Inflammatory macrophage treated with lipopolysaccharide for 1 hour (primary cell): ENCODE measurements around the gene RIPOR2.
A peak's percentile ranks its signal among the peaks of the same experiment; 100 is the strongest.
"Not testable (repeated sequence)": the region's sequence is repeated elsewhere in the genome, so short reads cannot be mapped to it uniquely, and the experiment has no call there.

Experiments
- DNase-seq, 2 donors: peaks; one replicate each; pipeline ENCODE4 v3.0.0-alpha.2; 2020 to 2022

Gene RIPOR2

DNA sequence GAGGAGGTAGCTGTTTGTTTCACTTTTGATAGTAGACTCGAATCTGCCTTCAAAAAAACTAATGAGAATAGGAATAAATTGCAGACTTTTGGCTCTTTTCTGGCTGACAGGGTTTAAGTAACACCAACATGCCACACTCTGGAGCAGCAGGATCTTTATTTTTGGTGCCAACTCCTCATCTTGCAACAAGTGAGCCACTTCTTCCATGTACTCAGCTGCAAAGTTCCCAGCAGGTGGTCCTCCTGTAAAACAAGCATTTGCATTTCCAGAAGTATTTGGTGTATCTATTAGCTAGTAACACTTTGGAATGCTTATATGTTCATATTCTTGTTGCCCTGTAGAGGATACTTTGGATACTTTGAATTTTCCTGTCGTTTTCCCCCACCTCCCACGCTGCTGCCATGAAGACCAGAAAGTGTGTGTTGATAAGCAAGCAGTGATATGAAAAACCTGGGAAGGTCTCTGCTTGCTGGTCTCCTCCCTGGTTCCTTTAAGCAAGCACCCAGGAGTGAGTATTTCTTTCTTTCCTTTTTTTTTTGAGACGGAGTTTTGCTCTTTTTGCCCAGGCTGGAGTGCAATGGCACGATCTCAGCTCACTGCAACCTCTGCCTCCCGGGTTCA, 138.1 kb downstream of the RIPOR2 start:
- DNase-seq: no peak

DNA sequence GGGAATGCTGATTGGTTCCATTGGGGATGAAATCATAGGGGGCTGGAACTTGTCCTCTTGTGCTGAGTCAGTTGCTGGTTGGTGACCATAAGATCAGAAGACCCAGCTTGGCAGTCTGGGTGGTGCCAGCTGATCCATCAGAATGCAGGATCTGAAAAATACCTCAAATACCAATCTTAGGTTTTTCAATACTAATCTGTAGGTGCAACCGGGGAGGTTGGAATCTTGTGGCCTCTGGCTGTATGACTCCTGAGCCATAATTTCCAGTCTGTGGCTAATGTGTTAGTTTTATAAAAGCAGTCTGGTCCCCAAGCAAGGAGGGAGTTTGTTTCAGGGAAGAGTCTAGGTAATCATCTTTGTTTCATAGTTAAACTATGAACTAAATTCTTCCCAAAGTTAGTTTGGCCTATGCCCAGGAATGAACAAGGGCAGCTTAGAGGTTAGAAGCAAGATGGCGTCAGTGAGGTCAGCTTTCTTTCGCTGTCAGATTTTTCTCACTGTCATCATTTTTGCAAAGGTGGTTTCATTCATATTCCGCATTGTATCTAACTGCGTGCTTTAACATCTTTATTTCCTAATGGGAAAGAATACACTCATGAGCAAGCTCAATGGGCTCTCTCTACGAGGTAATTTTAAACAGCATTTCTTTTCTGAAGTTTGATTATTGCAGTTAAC, 139.0 kb downstream of the RIPOR2 start:
- no peak for DNase-seq

DNA sequence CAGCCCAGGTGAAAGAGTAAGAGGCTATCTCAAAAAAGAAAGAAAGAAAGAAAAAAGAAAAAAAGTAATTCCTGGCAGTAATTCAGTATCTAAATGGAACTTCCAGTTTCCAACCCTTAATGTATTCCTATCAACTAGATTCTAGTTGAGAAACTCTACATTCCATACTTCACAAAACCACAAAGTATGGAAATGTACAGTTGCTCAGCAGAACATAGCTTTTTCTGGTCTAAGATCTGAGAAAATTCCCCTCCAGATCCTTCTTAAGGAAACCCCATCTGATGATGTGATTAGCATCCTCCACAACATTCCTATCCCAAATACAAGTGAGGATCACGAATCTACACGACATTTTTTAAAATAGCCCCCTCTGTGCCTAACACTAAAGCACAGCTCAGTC, 140.7 kb downstream of the RIPOR2 start:
- DNase-seq: no peak

DNA sequence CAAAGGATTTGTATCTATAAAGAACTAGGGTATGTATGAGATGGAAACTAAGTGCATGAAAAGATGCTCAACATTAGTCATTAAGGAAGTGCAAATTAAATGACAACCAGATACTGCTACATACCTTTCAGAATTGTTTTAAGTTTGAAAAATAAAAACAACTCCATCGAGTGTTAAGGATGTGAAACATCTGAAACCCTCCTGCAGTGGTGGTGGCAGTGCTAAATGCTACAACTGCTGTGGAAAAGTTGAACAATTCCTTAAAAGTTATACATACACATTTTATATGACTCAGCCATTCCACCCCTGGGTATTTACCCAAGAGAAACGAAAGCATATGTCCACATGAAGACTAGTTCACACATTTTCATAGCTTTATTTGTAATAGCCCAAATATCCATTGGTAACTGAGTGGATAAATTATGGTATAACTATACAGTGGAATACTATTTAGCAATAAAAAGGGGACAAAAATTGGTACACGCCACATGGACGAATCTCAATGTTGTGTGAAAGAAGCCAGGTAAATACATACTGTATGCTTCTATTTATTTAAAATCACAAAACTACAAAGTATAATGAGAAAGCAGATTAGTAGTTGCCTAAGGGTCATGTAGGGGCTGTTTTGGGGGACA, 147.6 kb downstream of the RIPOR2 start:
- DNase-seq: no peak

DNA sequence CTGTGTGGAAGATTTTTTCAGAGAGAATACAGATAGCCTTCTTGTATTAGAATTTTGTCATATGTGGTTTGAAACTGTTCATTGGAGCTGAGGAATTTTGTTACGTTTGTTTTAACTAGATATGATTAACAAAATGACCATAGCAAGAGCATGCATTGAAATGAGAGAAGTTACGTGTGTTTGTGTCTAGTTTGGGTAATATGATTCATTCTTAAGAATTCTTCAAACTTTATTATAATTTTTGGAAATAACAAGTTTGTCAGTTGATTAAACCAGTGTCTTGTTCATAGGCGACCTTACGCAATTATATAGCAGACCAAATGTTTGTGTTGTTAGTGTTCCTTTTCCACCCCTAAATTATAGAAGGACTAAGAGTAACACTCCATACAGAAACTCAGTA, 155.6 kb downstream of the RIPOR2 start:
- no peak for DNase-seq

DNA sequence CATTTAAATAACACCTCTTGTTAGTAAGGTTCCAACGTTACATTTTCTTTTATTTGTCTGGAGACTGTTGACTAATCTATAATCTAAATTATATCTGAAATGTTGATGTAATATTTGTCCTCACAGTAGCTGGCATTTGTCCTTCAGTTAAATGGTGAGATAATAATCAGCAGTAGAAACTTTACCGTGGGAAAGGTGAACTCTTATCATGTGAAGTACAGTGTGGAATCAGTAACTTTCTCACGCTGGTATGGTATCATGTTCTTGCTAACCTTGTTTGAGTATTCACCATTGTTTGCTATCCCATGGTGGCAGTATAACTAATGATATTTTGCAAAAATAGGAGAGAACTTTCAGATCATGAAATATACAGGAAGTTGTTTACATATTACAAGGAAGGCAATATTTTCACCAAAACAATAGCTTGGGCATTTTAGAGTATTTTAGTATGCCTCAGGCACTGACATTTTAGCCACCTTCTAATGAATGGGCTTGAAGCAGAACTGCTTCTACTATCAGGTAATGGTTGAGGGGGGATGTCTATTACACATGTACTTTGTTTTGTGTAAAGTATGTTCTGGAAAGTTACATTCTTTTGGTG, 156.2 kb downstream of the RIPOR2 start:
- no peak for DNase-seq

DNA sequence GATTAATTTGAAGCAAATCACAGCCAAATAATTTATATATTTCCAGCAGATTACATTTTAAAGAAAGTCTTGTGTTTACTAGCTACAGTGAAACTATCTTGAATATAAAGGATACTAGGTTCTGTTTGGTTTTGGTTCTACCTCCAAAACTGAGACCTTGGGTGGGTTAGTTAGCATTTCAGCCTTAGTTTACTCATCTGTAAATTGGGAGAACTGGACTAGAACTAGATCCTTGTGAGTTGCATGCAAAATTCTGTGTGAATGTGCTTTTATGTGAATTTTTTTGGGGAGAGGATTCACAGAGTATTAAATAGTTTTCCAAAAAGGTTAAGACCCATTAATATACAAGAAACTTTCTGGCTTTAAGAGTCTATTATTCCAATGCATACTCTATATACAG, 156.9 kb downstream of the RIPOR2 start:
- DNase-seq: no peak

DNA sequence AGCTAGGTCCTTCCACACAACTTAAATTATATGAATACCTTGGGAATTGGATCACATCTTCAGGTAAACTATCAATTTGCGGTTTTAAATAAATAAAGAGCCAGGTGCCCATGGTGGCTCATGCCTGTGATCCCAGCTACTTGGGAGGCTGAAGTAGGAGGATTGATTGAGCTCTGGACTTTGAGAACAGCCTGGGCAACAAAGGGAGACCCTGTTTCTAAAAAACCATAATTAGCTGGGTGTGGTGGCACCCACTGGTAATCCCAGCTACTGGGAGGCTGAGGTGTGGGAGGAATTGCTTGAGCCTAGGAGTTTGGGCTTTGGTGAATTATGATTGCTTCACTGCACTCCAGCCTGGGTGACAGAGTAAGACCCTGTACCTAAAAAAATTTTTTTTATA, 157.6 kb downstream of the RIPOR2 start:
- DNase-seq: no peak

DNA sequence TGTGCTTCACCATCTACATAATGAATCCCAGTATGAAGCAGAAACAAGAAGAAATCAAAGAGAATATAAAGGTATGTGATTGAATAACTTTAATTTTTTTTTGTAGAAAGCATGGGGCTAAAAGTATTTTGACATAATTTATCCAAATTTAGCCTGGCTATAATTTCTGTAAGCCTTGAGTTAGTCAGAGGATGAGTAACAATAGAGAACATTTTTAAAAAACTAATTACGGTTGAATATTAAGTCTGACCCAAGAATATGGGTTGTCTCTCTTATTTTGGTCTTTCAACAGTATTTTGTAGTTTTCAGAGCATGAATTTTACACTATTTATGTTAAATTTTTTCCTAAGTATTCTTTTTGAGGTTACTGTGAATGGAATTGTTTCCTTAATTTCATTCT, 158.5 kb downstream of the RIPOR2 start:
- DNase-seq: no peak

DNA sequence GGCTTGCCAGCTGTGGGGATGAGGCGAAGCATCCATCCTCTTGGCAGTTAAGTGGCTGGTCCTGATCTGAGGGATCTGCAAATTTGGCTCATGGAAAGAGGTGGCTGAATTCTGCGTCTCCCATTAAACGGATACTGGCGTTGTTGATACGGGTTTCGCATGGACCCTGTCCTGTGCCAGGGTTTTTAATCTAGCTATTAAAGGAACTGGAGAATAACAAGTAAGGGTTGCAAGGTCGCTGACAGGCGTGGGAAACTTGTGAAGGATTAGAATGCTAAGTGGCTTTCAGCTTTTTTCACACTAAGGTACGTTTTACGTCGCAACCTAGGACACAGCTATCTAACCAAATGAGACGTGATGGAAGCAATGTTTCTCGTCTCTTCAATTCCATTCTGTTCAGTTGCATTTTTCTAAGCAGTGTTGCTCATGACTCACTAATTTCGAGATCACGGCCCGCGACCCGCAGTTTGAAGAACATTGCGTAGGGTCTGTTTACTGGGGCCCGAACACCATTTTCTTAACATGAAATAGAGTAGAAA, 160.2 kb downstream of the RIPOR2 start:
- no peak for DNase-seq

DNA sequence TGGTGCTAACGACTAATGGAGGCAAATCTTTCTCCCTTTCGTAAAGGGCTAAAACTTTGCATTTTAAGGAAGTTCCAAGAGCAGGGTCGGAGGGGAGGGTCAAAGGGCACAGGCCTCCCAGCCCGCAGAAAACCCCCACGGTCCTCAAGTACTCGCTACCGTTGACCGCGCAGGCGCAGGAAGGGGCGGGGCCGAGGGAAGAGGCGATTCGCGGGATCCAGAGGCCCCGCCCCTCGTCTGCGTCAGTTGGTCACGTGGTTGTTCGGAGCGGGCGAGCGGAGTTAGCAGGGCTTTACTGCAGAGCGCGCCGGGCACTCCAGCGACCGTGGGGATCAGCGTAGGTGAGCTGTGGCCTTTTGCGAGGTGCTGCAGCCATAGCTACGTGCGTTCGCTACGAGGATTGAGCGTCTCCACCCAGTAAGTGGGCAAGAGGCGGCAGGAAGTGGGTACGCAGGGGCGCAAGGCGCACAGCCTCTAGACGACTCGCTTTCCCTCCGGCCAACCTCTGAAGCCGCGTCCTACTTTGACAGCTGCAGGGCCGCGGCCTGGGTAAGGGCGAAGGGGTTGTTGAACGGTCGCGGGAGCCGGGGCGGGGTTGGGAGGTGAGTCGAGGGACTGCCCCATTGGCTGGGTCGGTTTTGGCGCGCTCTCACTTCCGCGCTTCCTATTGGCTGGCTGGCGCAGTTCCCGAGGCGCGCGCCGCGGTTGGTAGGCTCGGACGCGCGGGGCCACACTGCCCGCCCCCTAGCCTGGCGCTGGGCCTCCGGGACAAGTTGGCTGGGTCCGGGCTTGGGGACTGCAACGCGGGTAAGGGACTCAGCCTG, 160.9 kb downstream of the RIPOR2 start, which contains the start of gene GMNN:
Gene GMNN (plus strand): TSS at position 242 of the 824 bp plus-strand sequence. CDS start 2,310 bp downstream, outside the sequence.
- peak; percentile 94 to 99 for DNase-seq

DNA sequence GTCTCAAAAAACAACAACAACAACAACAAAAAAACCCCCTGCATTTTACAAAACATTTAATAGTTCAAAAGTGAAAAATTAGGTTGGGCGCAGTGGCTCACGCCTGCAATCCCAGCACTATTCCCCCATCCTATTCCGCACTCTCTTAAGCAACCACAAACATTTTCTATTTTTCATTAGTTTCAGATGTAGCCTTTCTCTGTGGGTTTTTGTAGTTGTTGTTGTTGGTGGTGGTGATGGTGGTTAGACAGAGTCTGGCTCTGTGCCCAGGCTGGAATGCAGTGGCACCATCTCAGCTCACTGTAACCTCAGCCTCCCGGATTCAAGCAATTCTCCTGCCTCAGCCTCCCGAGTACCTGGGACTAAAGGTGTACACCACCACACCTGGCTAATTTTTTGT, 167.4 kb downstream of the RIPOR2 start:
- no peak for DNase-seq

DNA sequence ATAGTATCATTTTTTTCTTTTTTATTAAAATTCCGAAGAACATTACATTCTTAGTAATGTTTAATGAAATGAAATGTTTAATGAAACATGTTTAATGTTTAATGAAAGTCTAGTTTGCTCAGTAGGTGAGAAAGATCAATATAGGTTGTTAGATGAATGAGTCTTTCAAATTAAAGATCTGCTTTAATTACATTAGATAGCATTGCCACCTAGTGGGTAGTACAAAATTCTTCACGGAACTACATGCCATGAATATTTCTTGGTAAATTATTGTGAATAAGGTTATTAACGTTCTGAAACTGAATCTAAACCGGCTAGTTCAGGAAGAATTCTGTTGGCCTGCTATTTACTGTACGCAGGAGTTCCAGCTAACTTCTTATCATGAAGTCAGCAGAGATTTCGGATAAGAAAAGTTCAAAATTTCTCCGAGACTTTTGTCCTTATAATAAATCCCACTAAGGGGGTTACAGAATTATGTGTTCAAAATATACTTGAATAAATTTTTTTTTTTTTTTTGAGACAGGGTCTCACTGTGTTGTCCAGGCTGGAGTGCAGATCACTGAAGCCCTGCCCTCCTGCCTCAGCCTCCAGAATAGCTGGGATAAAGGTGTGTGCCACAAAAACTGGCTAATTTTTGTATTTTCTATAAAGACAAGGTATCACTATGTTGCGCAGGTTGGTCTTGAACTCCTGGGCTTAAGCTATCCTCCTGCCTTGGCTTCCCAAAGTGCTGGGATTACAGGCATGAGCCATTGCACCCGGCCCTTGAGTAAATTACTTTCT, 168.9 kb downstream of the RIPOR2 start:
- DNase-seq: peak; percentile 57 to 73

DNA sequence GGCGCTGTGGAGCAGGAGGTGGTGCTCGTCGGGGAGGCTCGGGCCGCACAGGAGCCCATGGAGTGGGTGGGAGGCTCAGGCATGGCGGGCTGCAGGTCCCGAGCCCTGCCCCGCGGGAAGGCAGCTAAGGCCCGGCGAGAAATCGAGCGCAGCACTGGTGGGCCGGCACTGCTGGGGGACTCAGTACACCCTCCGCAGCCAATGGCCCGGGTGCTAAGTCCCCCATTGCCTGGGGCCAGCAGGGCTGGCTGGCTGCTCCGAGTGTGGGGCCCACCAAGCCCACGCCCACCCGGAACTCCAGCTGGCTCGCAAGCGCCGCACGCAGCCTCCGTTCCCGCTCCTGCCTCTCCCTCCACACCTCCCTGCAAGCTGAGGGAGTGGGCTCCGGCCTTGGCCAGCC, 169.8 kb downstream of the RIPOR2 start:
- DNase-seq: not testable (repeated sequence)

DNA sequence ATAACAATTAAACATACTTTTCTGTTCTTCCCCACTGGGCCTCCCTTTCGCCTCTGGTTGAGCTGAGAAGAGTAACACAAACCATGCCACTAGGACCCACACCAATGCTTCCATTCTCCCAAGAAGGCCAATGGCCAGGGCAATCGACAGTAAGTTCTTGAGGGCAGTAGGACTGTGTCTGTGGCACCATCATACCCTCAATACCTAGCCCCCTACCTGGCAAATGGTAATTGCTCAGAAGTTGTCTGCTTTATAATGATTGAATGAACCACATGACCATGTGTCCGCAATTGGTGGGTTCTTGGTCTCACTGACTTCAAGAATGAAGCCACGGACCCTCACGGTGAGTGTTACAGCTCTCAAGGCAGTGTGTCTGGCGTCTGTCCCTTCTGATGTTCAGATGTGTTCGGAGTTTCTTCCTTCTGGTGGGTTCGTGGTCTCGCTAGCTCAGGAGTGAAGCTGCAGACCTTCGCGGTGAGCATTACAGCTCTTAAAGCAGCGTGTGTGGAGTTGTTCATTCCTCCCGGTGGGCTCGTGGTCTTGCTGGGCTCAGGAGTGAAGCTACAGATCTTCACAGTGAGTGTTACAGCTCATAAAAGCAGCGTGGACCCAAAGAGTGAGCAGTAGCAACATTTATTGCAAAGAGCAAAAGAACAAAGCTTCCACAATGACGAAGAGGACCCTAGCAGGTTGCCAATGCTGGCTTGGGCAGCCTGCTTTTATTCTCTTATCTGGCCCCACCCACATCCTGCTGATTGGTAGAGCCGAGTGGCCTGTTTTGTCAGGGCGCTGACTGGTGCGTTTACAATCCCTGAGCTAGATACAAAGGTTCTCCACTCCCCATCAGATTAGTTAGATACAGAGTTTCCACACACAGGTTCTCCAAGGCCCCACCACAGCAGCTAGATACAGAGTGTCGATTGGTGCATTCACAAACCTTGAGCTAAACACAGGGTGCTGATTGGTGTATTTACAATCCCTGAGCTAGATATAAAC, 170.6 kb downstream of the RIPOR2 start:
- not testable (repeated sequence) for DNase-seq

DNA sequence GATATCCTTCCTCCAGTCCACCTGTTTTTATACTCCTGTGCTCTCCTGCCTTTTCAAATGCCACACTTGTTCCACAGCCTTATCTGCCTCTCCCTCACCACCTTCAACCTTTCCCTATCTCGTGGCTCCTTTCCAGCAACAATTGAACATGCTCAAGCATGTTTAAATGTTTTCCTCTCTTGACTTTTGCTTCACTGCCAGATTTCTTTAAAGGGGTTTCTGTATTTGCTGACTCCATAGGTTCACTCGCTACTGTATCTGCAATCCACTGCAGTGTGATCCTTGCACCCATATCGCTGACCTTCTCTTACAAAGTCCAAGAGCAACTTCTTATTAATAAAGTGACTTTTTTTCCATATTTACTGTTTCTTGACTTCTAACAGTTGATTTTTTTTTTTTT, 172.2 kb downstream of the RIPOR2 start:
- no peak for DNase-seq

DNA sequence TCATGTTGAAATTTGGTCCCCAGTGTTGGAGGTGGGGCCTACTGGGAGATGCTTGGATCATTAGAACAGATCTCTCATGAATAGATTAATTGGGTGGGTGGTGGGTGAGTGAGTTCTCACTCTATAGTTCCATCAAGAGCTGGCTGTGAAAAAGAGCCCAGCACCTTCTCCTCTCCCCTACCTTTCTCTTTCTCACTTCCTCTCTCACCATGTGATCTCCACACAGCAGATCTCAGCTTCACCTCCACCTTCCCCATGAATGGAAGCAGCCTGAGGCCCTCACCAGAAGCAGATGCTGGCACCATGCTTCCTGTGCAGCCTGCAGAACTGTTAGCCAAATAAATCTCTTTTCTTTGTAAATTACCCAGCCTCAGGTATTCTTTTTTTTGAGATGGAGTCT, 173.9 kb downstream of the RIPOR2 start:
- no peak for DNase-seq

DNA sequence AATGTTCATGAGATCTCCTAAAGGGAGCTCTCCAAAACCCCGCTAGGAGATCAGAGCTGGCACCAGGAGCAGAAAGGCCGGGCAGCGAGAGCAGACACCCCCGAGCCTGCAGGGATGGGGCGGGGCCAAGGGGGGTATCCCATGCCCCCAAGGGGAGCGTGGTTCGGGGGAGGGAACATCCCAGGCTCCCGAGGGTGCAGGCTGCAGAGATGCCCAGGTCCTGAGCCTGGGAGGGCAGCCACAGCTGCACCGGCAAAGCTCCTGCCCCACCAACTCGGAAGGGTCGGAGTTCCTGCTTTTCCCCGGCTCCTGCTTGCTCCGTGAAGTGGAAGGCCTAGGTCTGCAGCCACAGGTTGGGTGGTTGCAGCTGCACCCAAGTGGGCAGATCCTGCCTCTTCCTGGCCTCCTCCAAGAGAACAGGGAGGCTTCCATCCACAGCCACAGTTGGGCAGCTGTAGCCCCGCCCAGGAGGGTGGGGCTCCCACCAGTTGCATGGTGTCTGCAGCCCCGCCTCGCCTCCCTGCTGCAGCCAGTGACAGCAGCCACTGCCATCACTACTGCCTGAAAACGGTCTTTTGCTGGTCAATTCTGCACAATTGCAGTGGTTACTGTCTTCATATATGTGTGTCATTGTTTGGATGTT, 174.4 kb downstream of the RIPOR2 start:
- no peak for DNase-seq

DNA sequence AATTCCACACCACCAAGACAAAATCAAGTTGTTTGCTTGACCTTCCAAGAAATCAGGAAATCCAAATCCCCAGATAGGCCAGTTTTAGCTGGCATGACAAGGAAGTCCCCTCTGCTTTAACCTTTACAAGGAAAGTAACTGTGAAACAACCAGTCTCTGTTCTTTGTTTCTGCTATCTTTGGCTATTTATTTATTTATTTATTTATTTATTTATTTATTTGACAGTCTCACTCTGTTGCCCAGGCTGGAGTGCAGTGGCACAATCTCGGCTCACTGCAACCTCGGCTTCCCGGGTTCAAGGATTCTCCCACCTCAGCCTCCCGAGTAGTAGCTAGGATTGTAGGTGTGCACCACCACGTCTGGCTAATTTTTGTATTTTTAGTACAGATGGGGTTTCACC, 175.6 kb downstream of the RIPOR2 start:
- no peak for DNase-seq

DNA sequence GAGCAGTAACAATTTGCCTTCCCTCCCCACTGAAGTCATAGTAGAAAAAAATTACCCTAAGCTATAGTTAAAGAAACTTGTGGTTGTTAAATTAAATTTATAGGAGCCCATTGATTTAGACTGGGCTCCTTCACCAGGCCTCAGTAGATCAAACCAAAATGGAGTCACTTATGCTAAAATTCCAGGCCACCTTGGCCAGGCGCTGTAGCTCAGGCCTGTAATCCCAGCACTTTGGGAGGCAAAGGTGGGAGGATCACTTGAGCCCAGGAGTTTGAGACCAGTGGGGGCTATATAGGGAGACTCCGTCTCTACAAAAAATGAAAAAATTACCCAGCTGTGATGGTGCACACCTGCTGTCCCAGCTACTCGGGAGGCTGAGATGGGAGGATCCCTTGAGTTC, 176.0 kb downstream of the RIPOR2 start:
- DNase-seq: no peak
